GM18526 (cell line): ENCODE measurements around the gene MAP3K9.

ENCODE experiments used
- POLR2A ChIP-seq: IDR thresholded peaks from 3 replicates; pipeline ENCODE4 v1.6.1; 2011; ENCODE audit not compliant: insufficient read length; ENCODE audit errors: extremely low read depth

MAP3K9 gene

DNA sequence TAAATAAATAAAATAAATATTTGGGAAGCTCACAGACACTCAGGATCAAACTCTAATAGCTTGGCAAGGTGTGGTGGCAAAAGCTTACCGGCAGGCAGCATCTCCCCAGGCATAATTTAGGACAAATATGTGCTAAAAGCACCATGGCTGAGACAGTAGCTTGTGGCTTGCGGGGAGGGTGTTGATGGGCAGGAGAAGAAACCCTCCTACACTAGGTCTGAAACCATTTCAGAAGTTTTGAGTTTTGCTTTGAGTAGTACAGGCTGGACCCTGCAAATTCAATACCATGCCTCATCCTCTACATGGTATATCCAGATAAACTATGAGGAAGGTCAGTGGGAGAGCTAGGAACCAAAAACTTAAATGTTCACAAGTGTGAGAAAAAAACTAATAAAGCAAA is 33.1 kb downstream of the MAP3K9 start:
- no peak for TF ChIP-seq POLR2A

DNA sequence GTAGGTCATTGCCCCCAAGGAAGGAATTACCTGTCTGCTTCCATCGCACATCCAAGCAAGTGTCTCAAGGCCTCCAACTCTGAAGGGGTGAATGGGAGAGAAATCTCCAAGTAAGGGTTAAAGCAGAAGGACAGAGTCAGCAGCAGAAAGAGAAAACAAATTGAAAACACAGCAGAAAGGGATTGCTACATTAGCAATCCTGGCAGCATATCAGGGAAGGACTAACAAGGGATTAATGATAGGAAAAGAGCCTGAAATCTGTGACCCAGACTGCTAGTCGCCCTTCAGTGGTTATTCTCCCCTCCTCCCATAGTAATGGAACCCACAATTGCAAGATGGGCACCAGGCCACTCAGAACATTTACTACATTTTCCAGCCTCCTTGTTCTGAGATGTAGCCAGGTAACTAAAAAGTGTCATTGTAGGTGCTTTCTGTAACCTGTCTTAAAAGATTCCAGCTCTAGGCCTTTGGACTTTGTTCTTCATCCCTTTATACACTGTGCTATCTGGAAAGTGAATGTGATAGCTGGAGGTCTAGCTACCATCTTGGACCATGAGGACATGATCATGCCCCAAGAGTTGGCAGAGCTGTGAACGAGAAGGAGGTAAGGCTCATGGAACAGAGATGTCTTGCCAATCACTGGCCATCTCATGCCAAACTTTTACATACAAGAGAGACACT is 36.0 kb downstream of the MAP3K9 start:
- TF ChIP-seq POLR2A, result no peak

DNA sequence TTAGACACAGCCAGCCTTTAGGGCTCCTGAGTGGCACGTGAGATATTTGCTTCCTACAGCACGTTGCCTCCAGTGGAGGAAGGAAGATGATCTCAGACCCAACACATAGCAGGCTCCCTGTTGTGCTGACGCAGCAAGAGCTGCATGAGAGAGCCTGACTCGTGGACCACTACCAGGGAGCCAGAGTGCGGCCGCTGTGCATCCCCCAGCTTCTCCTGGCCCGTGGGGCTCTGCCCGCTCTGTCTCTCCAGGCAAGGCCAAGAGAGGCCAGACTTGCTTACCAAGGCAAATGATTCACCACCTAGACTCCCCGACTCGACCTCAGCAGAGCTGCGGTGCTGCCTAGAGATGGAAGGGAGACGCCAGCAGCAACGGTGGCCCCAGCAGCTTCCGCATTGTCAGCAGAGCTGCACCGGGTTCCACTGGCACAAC is 37.5 kb downstream of the MAP3K9 start:
- TF ChIP-seq POLR2A, result no peak

DNA sequence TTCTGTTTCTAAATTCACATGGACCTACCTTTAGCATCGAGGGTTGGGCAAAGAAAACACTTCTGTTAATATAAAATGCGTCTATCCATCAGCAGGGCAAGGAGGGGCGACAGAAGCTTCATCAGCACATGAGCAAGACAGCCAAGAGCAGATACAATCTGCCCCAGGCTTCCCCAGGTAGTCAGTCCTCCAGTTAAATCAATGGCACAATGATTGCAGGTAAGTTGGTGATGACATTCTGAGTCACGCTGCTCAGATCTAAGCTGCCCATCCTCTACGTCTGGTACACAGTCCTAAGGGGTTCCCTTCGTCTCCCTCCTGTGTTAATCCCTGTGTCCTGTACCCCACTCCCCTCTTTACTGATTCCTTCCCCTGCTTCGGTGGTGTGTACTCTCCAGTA is 38.8 kb downstream of the MAP3K9 start:
- TF ChIP-seq POLR2A, result no peak

DNA sequence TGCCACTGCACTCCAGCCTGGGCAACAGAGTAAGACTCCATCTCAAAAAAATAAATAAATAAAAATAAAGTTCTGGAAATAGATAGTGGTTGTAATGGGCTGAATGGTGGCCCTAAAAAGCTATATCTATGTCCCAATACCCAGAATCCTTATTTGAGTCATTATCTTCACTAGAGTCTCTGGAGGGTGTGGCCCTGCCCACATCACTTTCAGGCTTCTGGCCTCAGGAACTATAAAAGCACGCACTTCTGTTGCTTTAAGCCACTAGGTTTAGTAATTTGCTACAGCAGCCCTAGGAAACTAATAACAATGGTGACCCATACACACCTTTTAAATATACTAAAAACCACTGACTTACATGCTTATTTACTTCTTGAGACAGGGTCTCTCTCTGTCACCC is 49.9 kb downstream of the MAP3K9 start:
- no peak for TF ChIP-seq POLR2A

DNA sequence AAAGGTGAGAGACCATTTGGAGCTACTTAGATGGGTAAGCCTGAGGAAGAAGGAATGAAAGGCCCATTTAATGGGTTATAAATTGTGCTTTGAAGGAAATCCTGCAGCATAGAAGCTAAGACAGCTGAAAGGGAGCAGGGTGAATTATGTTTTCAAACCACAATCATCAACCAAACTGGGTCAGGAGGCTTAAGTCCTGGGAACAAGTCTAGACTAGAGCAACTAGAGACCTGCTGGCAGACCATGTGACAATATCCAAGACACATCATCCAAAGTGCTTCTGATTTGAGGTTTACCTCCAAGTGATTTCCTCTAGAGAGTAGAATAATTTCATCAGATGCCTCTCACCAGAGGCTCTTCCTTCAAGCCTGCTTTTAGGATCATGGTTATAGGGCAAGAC is 53.7 kb downstream of the MAP3K9 start:
- TF ChIP-seq POLR2A, result no peak

DNA sequence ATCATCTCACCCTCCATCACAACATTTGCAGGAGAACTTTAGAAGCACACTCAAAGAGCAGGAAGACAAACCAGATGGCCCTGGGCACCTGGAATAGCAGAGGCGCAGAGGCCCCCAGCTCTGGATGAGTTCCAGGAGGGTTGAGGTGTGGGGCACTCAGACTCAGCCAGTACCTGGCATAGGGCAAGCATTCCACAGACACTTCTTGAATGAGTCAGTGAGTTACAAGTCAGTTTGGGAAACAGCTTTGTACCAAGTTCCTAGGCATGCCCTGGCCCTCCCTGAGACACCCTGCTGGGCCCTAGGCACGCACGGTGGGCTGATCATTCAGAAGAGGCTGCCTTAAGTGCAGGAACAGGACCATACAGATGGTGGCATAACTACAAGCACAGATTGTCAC is 54.3 kb downstream of the MAP3K9 start:
- TF ChIP-seq POLR2A, result no peak

DNA sequence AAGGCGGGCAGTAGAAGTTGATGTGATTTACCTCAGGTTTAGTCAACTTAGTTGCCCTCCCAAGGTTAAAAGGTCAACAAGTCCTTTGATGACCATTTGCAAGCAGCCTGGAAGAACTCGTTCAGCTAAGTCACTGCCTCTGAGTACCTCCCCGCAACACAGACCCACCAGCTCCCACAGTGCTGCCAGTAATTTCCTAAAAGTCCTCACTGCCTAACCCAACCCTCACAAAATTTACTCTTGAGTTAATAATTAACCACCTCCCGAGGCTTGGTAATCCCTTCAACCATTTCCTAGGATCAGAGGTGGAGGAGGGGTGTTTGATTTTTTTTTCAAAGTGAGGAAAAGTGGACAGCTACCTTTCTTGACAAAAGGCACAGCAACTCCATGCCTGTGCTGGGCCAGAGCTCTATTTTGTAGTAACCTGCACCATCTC is 55.8 kb downstream of the MAP3K9 start:
- no peak for TF ChIP-seq POLR2A

DNA sequence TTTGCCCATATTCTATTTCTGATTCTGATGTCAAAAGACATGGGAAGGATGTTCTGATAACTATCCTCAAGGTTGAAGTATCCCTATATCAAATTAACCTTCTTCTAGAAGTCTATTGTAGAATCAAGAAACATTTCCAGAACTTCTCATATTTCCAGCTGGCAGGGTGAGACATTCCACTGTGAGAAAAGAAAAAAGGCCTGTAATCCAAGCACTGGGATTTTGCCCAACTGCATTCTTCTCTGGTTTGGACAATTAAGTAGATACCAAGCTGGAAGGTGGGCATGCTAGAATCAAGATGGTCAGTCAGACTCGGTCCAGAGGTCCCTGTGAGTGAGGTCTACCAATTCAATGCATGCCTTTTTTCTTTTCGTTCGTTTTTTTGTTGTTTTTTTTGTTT is 60.9 kb downstream of the MAP3K9 start:
- TF ChIP-seq POLR2A, result no peak

DNA sequence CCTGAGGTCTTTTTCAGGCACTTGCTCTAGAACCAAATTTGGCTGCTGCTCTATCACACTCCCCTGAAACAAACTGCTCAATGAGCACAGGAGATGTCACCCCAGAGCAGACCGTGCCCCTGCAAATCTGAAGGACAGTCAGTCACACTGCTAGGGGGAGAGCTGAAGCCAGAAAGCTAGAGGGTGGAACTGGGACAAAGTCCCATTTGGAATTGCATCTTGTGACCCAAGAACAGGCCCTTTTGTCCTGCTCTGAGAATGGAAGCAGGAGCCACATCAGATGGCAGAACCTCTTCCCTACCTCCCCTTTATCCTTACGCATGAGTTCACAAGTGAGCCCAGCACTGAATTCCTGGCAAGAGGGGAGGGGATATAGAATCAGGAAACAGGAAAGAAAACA is 64.7 kb downstream of the MAP3K9 start:
- TF ChIP-seq POLR2A, result no peak

DNA sequence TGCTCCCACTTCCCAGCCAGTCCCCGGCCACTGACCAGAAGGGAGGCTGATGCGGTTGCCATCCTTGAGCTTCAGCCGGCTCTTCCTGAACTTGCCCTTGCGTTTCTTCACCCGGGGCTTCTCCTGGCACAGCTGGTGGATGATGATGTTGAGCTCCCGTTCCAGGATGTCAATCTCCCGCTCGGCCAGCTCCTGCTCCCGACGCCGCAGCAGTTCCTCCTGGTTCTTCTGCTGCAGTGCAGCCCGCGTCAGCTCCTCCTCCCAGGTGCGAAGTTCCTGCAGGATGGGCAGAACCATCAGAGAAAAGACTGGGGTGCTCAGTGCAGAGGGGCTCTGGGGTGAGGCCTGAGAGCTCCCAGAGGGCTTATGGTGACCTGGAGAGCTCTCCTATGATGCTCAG is 67.0 kb downstream of the MAP3K9 start:
- TF ChIP-seq POLR2A, result no peak

DNA sequence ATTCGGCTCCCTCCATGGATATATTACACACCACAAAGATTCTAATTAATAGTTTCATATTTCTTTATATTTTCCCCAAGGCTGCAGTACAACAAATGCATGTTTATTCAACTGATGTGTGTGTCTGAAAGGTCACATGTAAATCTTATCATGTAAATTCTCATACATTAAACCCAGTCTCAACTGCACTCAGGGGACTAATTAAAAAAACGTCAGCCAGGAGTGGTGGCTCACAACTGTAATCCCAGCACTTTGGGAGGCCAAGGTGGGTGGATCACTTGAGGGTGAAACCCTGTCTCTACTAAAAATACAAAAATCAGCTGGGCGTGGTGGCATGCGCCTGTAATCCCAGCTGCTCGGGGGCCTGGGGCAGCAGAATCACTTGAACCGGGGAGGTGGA is 67.8 kb downstream of the MAP3K9 start:
- no peak for TF ChIP-seq POLR2A

DNA sequence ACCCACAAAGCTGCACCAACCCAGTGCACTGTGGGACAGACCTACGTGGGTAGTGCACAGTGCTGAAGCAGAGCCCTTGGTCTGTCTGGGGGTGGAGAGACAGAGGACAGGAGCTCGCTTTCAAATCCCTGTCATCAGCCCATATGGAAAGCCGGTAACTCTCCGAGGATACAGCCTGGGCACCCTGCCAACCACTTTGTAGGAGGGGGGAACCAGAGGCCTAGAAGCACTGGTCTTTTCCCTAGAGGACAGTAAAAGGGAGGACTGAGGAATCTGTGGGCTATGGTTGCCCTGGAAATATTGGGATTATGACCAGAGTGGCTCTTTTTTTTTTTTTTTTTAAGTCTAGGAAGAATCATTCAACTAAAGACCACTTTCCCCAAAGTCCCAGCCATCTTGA is 74.3 kb downstream of the MAP3K9 start:
- TF ChIP-seq POLR2A, result no peak

DNA sequence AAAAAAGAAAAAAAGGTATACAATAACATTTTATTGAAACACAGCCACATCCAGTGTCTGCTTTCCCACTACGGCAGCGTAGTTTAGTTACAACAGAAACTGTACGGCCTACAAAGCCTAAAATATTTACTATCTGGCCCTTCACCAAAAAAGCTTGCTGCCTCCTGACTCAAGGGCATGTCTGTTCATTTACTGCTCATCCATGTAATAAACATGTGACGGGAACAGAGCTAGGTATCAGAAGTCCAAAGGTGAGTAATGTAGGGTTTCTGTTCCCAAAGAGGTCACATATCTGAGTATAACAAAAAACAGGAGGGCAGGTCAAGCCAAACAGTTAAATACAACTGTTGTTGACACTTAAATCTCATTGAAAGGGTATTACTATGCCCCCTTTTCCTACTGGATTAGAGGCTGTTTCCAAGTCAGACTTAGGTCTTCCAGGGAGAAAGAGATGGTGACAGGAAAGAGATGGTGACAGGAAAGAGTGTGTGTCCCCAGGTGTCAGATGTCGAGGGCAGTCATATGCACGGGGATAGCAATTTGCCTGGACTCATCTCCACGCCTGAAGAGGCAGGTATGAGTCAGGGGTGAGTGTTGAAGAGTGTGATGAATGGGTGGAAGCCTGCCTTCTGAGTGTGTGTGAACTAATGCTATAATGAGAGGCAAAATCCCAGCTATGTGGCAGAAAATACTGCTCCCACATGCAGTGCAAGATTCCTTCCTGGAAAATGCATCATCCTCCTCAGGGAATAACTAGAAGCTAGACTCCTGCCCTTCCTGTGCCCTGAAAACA is 77.7 kb downstream of the MAP3K9 start:
- no peak for TF ChIP-seq POLR2A

DNA sequence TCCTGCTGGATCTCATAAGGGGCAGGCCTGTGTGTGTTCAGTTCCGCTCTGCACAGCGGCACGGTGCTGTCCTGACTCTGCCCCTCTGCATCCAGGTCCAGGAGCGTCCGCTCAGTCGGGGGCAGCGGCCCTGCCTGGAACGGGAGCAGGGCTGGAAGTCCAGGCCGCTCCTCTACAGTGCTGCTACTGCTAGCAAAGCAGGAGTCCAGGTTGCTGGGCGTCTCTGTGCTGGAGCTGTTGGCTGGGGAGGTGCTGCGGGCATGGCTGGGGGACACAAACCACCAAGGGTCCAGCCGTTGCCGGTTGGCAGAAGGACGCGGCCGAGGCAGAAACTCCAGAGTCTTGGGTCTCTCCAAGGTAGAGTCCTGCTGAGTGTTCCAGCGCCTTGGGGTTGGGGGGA is 78.9 kb downstream of the MAP3K9 start:
- no peak for TF ChIP-seq POLR2A

DNA sequence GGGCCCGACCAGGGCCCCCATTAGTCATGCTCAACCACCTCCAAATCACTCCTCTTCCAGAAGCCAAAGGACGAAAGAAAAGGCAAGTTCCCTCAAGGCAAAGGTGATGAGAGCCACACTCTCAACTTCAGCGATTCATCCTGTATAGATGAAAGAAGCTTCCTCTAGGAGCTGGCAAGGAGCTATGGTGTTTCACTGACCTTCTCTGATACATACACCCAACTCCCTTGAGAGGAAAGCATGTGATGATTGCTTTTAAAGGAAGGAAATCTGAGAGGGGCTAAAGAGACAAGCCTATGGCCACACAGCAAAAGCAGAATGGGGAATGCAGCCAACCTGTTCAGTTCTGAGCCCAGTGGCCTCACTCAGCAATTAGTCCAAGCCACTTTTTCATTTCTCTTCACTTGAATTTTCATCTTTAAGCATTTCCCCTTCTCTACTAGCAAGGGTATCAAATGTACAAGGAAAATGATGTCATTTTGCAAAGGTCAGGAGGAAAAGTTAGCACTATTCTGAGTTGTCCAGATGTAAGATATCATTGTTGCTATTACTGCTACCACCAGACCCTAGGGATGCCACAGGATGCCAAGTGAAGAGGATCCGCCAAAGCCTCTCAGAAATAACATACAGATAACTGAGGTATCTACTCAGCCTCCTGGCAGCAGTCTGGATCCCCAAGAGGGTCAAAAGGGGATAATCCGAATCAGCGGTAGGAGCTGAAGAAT is 82.5 kb downstream of the MAP3K9 start:
- TF ChIP-seq POLR2A, result no peak
